GM19463 (cell line): ENCODE measurements around the gene ASB13.
"Not testable (repeated sequence)": the region's sequence is repeated elsewhere in the genome, so short reads cannot be mapped to it uniquely, and the experiment has no call there.

ENCODE experiments used
- ATAC-seq: cut with Tn5 transposase; IDR thresholded peaks from one replicate; pipeline ENCODE4 v1.9.1; 2021; ENCODE audit warnings: mild to moderate bottlenecking, moderate library complexity; ENCODE audit not compliant: unreplicated experiment

The ASB13 gene

GRCh38 chr10:5608608-5609220, 57.7 kb downstream of the ASB13 start:
- no peak for ATAC-seq

- ATAC-seq: no peak
Measured at GRCh38 chr10:5607594-5607993, 58.8 kb downstream of the ASB13 start.

- no peak for ATAC-seq
Measured at GRCh38 chr10:5606864-5607263, 59.5 kb downstream of the ASB13 start.

- ATAC-seq: no peak
Measured at GRCh38 chr10:5606321-5606720, 60.1 kb downstream of the ASB13 start.

- no peak for ATAC-seq
Measured at GRCh38 chr10:5604961-5605360, 61.4 kb downstream of the ASB13 start.

- no peak for ATAC-seq
Measured at GRCh38 chr10:5604236-5604925, 62.0 kb downstream of the ASB13 start.

- ATAC-seq: no peak
Measured at GRCh38 chr10:5603848-5604170, 62.6 kb downstream of the ASB13 start.

GRCh38 chr10:5603091-5603847, 63.1 kb downstream of the ASB13 start:
- no peak for ATAC-seq

- no peak for ATAC-seq
Measured at GRCh38 chr10:5601826-5602495, 64.4 kb downstream of the ASB13 start.

GRCh38 chr10:5600908-5601307, 65.5 kb downstream of the ASB13 start:
- ATAC-seq: no peak

- ATAC-seq: no peak
Measured at GRCh38 chr10:5599613-5600520, 66.5 kb downstream of the ASB13 start.

GRCh38 chr10:5598085-5598690, 68.2 kb downstream of the ASB13 start:
- no peak for ATAC-seq

- no peak for ATAC-seq
Measured at GRCh38 chr10:5596611-5597341, 69.6 kb downstream of the ASB13 start.

- no peak for ATAC-seq
Measured at GRCh38 chr10:5595994-5596471, 70.4 kb downstream of the ASB13 start.

- no peak for ATAC-seq
Measured at GRCh38 chr10:5595591-5595990, 70.8 kb downstream of the ASB13 start.

GRCh38 chr10:5595095-5595494, 71.3 kb downstream of the ASB13 start:
- no peak for ATAC-seq

GRCh38 chr10:5594271-5595049, 71.9 kb downstream of the ASB13 start:
- ATAC-seq: no peak

- ATAC-seq: not testable (repeated sequence)
Measured at GRCh38 chr10:5593347-5593746, 73.0 kb downstream of the ASB13 start.

- no peak for ATAC-seq
Measured at GRCh38 chr10:5592070-5592469, 74.3 kb downstream of the ASB13 start.
